OCI-LY7 (cell line): ENCODE results near the gene FOXR2. TPM values are rescaled to one million over a fixed set of nuclear protein-coding genes. Genes with fewer than 3 reads are reported as not detected.

Experiments used
- BruUV-seq: library from RNA; stranded (reverse); fragments of 400-500 nt; replicated peaks from 2 replicates; lab custom pipeline; 2021; lab: Mats Ljungman, UMichigan
- CTCF ChIA-PET: fragments of 300-600 bp; sonication (Branson Sonifier 250); formaldehyde crosslinking; loops from one replicate; lab custom pipeline; 2022; ENCODE audit warnings: antibody characterized with exemption; ENCODE audit not compliant: unreplicated experiment; lab: Charles Lee
- POLR2A ChIA-PET: fragments of 300-600 bp; sonication (Branson Sonifier 250); formaldehyde crosslinking; loops from one replicate; lab custom pipeline; 2022; ENCODE audit warnings: antibody characterized with exemption; lab: Charles Lee
- DNase-seq: peaks from one replicate; pipeline ENCODE4 v3.0.0-alpha.2; 2015; ENCODE audit warnings: low spot score
- H2AFZ ChIP-seq: fragments of 200-600 bp; sonication (generic), shearing (Covaris generic); 2 replicates; pipeline ENCODE4 v1.6.1; 2014; ENCODE audit warnings: mild to moderate bottlenecking, antibody characterized with exemption, low read length, moderate library complexity
- H3K27ac ChIP-seq: fragments of 200-600 bp; sonication (generic); 2 replicates; pipeline ENCODE4 v1.5.1; 2014; ENCODE audit warnings: mixed run types, low read depth, mild to moderate bottlenecking, moderate library complexity, low read length, inconsistent platforms; ENCODE audit not compliant: poor library complexity, severe bottlenecking
- H3K36me3 ChIP-seq: fragments of 200-600 bp; sonication (generic); 2 replicates; pipeline ENCODE4 v1.6.1; 2014; ENCODE audit warnings: mild to moderate bottlenecking, antibody characterized with exemption, low read length, moderate library complexity, mixed read lengths; ENCODE audit not compliant: insufficient read depth
- H3K4me1 ChIP-seq: fragments of 200-600 bp; sonication (generic); 2 replicates; pipeline ENCODE4 v1.5.1; 2014; ENCODE audit warnings: mild to moderate bottlenecking, low read length; ENCODE audit not compliant: insufficient read depth, poor library complexity, severe bottlenecking
- H3K4me2 ChIP-seq: fragments of 200-600 bp; sonication (generic); 2 replicates; pipeline ENCODE4 v1.6.1; 2014; ENCODE audit warnings: mild to moderate bottlenecking, low read length
- H3K4me3 ChIP-seq: fragments of 200-600 bp; sonication (generic); 2 replicates; pipeline ENCODE4 v1.5.1; 2014; ENCODE audit warnings: mild to moderate bottlenecking, low read depth, low read length; ENCODE audit not compliant: poor library complexity, severe bottlenecking
- H3K79me2 ChIP-seq: fragments of 200-600 bp; sonication (generic); 2 replicates; pipeline ENCODE4 v1.6.1; 2016; ENCODE audit warnings: low read depth, mild to moderate bottlenecking, low read length, moderate library complexity, mixed read lengths; ENCODE audit not compliant: insufficient read depth
- H3K9me2 ChIP-seq: fragments of 200-600 bp; sonication (generic); 2 replicates; pipeline ENCODE4 v1.6.1; 2016; ENCODE audit warnings: mild to moderate bottlenecking, low read length, mixed read lengths; ENCODE audit not compliant: insufficient read depth
- H3K9me3 ChIP-seq: fragments of 200-600 bp; sonication (generic); 2 replicates; pipeline ENCODE4 v1.6.1; 2014; ENCODE audit warnings: mild to moderate bottlenecking, mixed run types, low read length, mixed read lengths
- H4K20me1 ChIP-seq: fragments of 200-600 bp; sonication (generic); 2 replicates; pipeline ENCODE4 v1.6.1; 2014; ENCODE audit warnings: mild to moderate bottlenecking, antibody characterized with exemption, low read length, moderate library complexity, mixed read lengths; ENCODE audit not compliant: insufficient read depth
- EZH2phosphoT487 ChIP-seq: fragments of 200-600 bp; sonication (generic); IDR thresholded peaks from 2 replicates; pipeline ENCODE4 v1.6.1; 2018; ENCODE audit warnings: low read depth, borderline replicate concordance, mild to moderate bottlenecking, mixed run types, antibody characterized with exemption, low read length, moderate library complexity, mixed read lengths
- intact Hi-C: fragments of 100-400 bp; cut with micrococcal nuclease; formaldehyde crosslinking; loops from one replicate; pipeline ENCODE4 v1.10.0; 2022; ENCODE audit not compliant: unreplicated experiment
- total RNA-seq, 2 experiments: library from RNA; depleted of rRNA in 1 of 2; stranded (reverse); fragments of >200 nt in 1 of 2; shearing (Covaris generic) in 1 of 2; gene quantifications; 2 replicates each; pipeline ENCODE4 v1.2.3, GENCODE V29; 2014 to 2022
- TF ChIP-seq, protein P1 (sequence below): fragments of 200-600 bp; sonication (generic); conservative IDR thresholded peaks from 2 replicates; pipeline ENCODE4 v1.5.1; 2014; ENCODE audit warnings: mild to moderate bottlenecking, antibody characterized with exemption, low read length, moderate library complexity, mixed read lengths

The FOXR2 gene
- total RNA-seq, 2 experiments from 2014 or later, result not detected

DNA sequence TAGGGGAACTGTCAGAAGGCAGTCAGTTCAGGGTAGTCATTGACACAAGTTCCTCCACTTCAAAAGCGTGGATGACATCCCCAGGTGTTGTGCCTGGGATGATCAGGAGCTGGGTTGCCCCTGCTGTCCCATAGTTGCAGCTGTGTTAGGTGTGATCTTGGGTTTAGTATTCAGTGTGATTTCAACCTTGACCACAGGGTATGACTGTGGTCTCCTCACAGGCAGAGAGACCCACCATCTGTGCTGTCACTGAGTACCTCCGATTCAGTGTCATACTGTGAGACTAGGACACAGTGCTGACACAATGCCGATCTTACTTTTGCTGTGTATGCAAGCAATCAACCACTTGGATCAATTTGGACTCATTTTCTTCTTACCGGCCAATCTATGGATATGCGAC lies 25.2 kb downstream of the FOXR2 start:
- H3K36me3 ChIP-seq, result no peaks in the 10 kb centered on the region
- intact Hi-C loops, result no loop called here
- H3K9me3 ChIP-seq, result no peaks in the 10 kb centered on the region
- H3K79me2 ChIP-seq, result no peaks in the 10 kb centered on the region
- no peak for DNase-seq
- H3K4me3 ChIP-seq, result no peak overlapping the region
- H4K20me1 ChIP-seq, result no peaks in the 10 kb centered on the region
- no peak overlapping the region for H3K4me2 ChIP-seq
- no TSS peak for BruUV-seq
- no peaks in the 10 kb centered on the region for H3K4me1 ChIP-seq
- H2AFZ ChIP-seq, result no peak overlapping the region
- TF ChIP-seq, protein P1, sequence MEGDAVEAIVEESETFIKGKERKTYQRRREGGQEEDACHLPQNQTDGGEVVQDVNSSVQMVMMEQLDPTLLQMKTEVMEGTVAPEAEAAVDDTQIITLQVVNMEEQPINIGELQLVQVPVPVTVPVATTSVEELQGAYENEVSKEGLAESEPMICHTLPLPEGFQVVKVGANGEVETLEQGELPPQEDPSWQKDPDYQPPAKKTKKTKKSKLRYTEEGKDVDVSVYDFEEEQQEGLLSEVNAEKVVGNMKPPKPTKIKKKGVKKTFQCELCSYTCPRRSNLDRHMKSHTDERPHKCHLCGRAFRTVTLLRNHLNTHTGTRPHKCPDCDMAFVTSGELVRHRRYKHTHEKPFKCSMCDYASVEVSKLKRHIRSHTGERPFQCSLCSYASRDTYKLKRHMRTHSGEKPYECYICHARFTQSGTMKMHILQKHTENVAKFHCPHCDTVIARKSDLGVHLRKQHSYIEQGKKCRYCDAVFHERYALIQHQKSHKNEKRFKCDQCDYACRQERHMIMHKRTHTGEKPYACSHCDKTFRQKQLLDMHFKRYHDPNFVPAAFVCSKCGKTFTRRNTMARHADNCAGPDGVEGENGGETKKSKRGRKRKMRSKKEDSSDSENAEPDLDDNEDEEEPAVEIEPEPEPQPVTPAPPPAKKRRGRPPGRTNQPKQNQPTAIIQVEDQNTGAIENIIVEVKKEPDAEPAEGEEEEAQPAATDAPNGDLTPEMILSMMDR, result no peak
- no peak for TF ChIP-seq EZH2phosphoT487
- CTCF ChIA-PET, result no interaction called here
- POLR2A ChIA-PET, result no interaction called here
- no peaks in the 10 kb centered on the region for H3K9me2 ChIP-seq
- no peak overlapping the region for H3K27ac ChIP-seq

DNA sequence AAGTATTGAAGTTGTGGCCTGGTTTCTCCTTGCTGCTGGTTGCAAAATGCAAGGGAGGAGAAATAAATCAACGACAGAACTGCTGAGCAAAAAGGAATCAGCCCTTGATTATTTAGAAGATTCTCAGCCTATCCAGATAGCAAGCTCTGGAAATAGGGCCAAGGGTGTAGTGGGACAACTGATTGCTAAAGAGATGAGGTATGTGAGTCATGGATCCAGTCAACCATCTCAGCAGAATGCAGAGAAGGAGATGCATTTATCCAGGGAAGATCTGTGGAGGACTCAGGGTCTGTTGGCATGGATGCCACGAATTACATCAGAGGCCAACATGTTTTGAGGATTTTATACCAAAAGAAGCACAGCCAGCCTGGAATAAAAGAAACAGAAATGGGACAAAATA lies 36.7 kb downstream of the FOXR2 start:
- intact Hi-C loops, result no loop called here
- TF ChIP-seq, protein P1, result no peak
- Histone ChIP-seq H3K36me3 (no peaks in the 10 kb centered on the region), H3K4me3 (no peak overlapping the region), H3K9me2 (no peaks in the 10 kb centered on the region), H3K9me3 (no peaks in the 10 kb centered on the region), H3K4me1 (no peaks in the 10 kb centered on the region), H3K79me2 (no peaks in the 10 kb centered on the region), H3K27ac (no peak overlapping the region), H4K20me1 (no peaks in the 10 kb centered on the region), H3K4me2 (no peak overlapping the region), H2AFZ (no peak overlapping the region)
- CTCF ChIA-PET, result no interaction called here
- no peak for DNase-seq
- POLR2A ChIA-PET, result no interaction called here
- no TSS peak for BruUV-seq

DNA sequence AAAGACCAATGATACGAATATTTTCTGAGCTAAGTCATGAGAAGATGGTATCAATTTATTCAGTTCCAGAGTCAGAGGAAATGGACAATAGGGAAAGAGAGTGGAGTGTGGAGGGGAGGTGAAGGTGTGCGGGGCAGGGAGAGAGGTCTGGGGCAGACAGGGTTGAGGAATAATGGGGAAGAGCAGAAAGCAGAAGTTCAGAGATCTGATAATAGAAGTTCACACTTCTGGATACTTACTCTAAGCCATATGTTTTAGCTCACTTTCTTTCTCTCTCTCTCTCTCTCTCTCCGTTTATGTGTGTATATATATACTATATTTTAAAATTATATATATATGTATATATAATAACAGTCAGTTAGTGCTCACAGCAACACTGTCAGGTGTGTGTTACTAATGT lies 40.4 kb downstream of the FOXR2 start:
- intact Hi-C loops, result no loop called here
- no peak overlapping the region for H3K4me2 ChIP-seq
- POLR2A ChIA-PET, result no interaction called here
- H3K9me2 ChIP-seq, result no peaks in the 10 kb centered on the region
- TF ChIP-seq, protein P1, result no peak
- TF ChIP-seq EZH2phosphoT487, result no peak
- no peaks in the 10 kb centered on the region for H3K4me1 ChIP-seq
- H3K79me2 ChIP-seq, result no peaks in the 10 kb centered on the region
- H3K4me3 ChIP-seq, result no peak overlapping the region
- H3K9me3 ChIP-seq, result no peaks in the 10 kb centered on the region
- H3K36me3 ChIP-seq, result no peaks in the 10 kb centered on the region
- no peak overlapping the region for H2AFZ ChIP-seq
- no peak for DNase-seq
- H3K27ac ChIP-seq, result no peak overlapping the region
- CTCF ChIA-PET, result no interaction called here
- H4K20me1 ChIP-seq, result no peaks in the 10 kb centered on the region
- BruUV-seq, result no TSS peak
